ENCODE data around the gene TRIM44. TPM values are rescaled to one million over a fixed set of nuclear protein-coding genes. Genes with fewer than 3 reads are reported as not detected.

TRIM44 gene
- total RNA-seq, 1 experiment from 2014 or later, result 33.4 TPM

DNA sequence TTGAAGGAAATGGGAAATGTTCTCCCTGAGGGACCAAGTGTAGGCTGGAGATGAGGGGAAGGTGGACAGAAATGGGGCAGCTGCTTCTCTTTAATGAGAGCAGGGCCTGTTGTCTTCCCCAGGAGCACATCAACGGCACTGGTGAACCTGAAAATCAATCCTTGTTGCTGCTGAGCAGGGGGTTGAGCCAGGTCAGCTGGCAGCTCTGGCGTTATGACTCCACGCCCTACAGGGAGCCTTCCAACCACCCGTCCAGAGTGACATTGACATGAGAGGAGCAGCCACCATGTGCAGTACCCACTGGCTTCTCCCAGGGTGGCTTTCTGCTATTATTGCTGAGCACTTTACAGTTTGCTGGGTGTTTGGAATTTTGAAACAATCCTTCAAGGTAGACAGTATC, 164.4 kb downstream of the TRIM44 start:
- H3K9me2 ChIP-seq (ENCODE audit: insufficient read depth), result no peaks in the 10 kb centered on the region
- TF ChIP-seq, protein P1, sequence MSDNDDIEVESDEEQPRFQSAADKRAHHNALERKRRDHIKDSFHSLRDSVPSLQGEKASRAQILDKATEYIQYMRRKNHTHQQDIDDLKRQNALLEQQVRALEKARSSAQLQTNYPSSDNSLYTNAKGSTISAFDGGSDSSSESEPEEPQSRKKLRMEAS (IDR thresholded peaks at IDR 0.05), result no peak
- TF ChIP-seq ELF1 (IDR thresholded peaks at IDR 0.05; ENCODE audit: borderline replicate concordance, low read depth) (no peak), SP1 (IDR thresholded peaks at IDR 0.05; ENCODE audit: low read depth) (no peak), ZBTB33 (IDR thresholded peaks at IDR 0.05; ENCODE audit: extremely low read depth, insufficient replicate concordance, low read length) (no peak), RAD21 (IDR thresholded peaks at IDR 0.05; ENCODE audit: low read depth) (no peak), SRF (IDR thresholded peaks at IDR 0.05; ENCODE audit: low read depth) (no peak), ZNF274 (IDR thresholded peaks at IDR 0.05; ENCODE audit: low read depth, low read length) (no peak), CEBPB (IDR thresholded peaks at IDR 0.05; ENCODE audit: low read depth) (no peak), TCF7L2 (IDR thresholded peaks at IDR 0.05; ENCODE audit: borderline replicate concordance, extremely low read depth, insufficient read depth, insufficient read length) (no peak), YY1 (IDR thresholded peaks at IDR 0.05; ENCODE audit: extremely low read depth, insufficient replicate concordance, low read depth, low read length) (no peak), SIN3A (IDR thresholded peaks at IDR 0.05; ENCODE audit: low read depth) (no peak), EZH2 (IDR thresholded peaks at IDR 0.05) (no peak), JUND (IDR thresholded peaks at IDR 0.05) (no peak), EZH2phosphoT487 (IDR thresholded peaks at IDR 0.05; ENCODE audit: borderline replicate concordance) (no peak), FOSL1 (IDR thresholded peaks at IDR 0.05; ENCODE audit: low read depth) (no peak)
- TF ChIP-seq, protein P2, sequence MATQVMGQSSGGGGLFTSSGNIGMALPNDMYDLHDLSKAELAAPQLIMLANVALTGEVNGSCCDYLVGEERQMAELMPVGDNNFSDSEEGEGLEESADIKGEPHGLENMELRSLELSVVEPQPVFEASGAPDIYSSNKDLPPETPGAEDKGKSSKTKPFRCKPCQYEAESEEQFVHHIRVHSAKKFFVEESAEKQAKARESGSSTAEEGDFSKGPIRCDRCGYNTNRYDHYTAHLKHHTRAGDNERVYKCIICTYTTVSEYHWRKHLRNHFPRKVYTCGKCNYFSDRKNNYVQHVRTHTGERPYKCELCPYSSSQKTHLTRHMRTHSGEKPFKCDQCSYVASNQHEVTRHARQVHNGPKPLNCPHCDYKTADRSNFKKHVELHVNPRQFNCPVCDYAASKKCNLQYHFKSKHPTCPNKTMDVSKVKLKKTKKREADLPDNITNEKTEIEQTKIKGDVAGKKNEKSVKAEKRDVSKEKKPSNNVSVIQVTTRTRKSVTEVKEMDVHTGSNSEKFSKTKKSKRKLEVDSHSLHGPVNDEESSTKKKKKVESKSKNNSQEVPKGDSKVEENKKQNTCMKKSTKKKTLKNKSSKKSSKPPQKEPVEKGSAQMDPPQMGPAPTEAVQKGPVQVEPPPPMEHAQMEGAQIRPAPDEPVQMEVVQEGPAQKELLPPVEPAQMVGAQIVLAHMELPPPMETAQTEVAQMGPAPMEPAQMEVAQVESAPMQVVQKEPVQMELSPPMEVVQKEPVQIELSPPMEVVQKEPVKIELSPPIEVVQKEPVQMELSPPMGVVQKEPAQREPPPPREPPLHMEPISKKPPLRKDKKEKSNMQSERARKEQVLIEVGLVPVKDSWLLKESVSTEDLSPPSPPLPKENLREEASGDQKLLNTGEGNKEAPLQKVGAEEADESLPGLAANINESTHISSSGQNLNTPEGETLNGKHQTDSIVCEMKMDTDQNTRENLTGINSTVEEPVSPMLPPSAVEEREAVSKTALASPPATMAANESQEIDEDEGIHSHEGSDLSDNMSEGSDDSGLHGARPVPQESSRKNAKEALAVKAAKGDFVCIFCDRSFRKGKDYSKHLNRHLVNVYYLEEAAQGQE (IDR thresholded peaks at IDR 0.05; ENCODE audit: low read depth), result no peak
- TF ChIP-seq, protein P3, sequence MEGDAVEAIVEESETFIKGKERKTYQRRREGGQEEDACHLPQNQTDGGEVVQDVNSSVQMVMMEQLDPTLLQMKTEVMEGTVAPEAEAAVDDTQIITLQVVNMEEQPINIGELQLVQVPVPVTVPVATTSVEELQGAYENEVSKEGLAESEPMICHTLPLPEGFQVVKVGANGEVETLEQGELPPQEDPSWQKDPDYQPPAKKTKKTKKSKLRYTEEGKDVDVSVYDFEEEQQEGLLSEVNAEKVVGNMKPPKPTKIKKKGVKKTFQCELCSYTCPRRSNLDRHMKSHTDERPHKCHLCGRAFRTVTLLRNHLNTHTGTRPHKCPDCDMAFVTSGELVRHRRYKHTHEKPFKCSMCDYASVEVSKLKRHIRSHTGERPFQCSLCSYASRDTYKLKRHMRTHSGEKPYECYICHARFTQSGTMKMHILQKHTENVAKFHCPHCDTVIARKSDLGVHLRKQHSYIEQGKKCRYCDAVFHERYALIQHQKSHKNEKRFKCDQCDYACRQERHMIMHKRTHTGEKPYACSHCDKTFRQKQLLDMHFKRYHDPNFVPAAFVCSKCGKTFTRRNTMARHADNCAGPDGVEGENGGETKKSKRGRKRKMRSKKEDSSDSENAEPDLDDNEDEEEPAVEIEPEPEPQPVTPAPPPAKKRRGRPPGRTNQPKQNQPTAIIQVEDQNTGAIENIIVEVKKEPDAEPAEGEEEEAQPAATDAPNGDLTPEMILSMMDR (IDR thresholded peaks at IDR 0.05 in 2 of 3, conservative IDR thresholded peaks at IDR 0.05 in 1 of 3; ENCODE audit: borderline replicate concordance in 1 of 3, insufficient read depth in 1 of 3, low read depth in 2 of 3, low read length in 2 of 3), result no peak
- TF ChIP-seq, protein P4, sequence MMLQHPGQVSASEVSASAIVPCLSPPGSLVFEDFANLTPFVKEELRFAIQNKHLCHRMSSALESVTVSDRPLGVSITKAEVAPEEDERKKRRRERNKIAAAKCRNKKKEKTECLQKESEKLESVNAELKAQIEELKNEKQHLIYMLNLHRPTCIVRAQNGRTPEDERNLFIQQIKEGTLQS (IDR thresholded peaks at IDR 0.05), result no peak
- RAD21 ChIA-PET (ENCODE audit: low non-redundant PET in 1 of 2, low total read pairs in 2 of 2, uncharacterized antibody in 2 of 2, unreplicated experiment in 2 of 2), result no interaction called here
- H3K9me3 ChIP-seq (ENCODE audit: control insufficient read depth in 1 of 2, insufficient read depth in 1 of 2, low read depth in 1 of 2, low read length in 2 of 2), result no peaks in the 10 kb centered on the region
- H3K4me3 ChIP-seq (replicated peaks in 1 of 2; ENCODE audit: low read depth in 1 of 2, low read length in 2 of 2), result no peak overlapping the region
- no peak overlapping the region for H3K4me2 ChIP-seq (ENCODE audit: low read length)
- peaks cover 0 to 21% of the 10 kb centered on the region in 2 experiments; a peak in 2 of 4 replicates for H3K4me1 ChIP-seq (ENCODE audit: control insufficient read depth in 1 of 2, insufficient read depth in 2 of 2, low read length in 2 of 2)
- DNase-seq (ENCODE audit: low read depth, low spot score) (no peak), ATAC-seq (no peak)
- CTCF ChIA-PET, result no interaction called here
- no peak overlapping the region for H3K27ac ChIP-seq (ENCODE audit: low read depth, low read length)
- H3K79me2 ChIP-seq (ENCODE audit: insufficient read depth, low read length), result no peaks in the 10 kb centered on the region
- no peaks in the 10 kb centered on the region for H3K36me3 ChIP-seq (ENCODE audit: control insufficient read depth in 1 of 2, insufficient read depth in 2 of 2, low read length in 2 of 2)
- no peak overlapping the region for H2AFZ ChIP-seq (ENCODE audit: low read depth, low read length, poor library complexity, severe bottlenecking)
- BruUV-seq (replicated peaks), result no TSS peak
- POLR2A ChIA-PET, result no interaction called here
- H4K20me1 ChIP-seq (ENCODE audit: insufficient read depth), result no peaks in the 10 kb centered on the region
- no peak overlapping the region for H3K9ac ChIP-seq (ENCODE audit: low read length)
- no peaks in the 10 kb centered on the region for H3K27me3 ChIP-seq (ENCODE audit: insufficient read depth, low read length)
- intact Hi-C loops (cut with micrococcal nuclease), result no loop called here

Measured in HCT116 (cell line).